ENCODE data around the gene MMEL1. TPM values are rescaled to one million over a fixed set of nuclear protein-coding genes. Genes with fewer than 3 reads are reported as not detected.

Gene MMEL1
- total RNA-seq, 1 experiment from 2014 or later = 0.46 TPM

GRCh38 chr1:2641381-2642130 is 8.7 kb upstream of the MMEL1 start:
- ATAC-seq (no peak), DNase-seq (ENCODE audit: low read depth, low spot score) (no peak)
- Histone ChIP-seq H3K27ac (ENCODE audit: low read length) (no peak overlapping the region), H3K9me3 (ENCODE audit: control insufficient read depth, insufficient read depth, low read depth, low read length) (peaks cover 5% of the 10 kb centered on the region; the same call in 1 of the 2 replicates), H3K4me3 (ENCODE audit: low read depth in 2 of 2, low read length in 2 of 2) (peak overlapping the region; percentile 79 to 80), H3K27me3 (ENCODE audit: control insufficient read depth, insufficient read depth, low read length) (no peaks in the 10 kb centered on the region), H3K4me1 (ENCODE audit: control insufficient read depth, insufficient read depth, low read length) (peaks cover 6% of the 10 kb centered on the region; the same call in 1 of the 2 replicates), H3K36me3 (ENCODE audit: control insufficient read depth, insufficient read depth, low read length) (no peaks in the 10 kb centered on the region)
- intact Hi-C loops (cut with micrococcal nuclease; ENCODE audit: unreplicated experiment) (no loop called here), in situ Hi-C loops (cut with HindIII; ENCODE audit: low pct_unique_long_range_greater_than_20kb, low sequenced_read_pairs) (no loop called here)
- TF ChIP-seq SIN3A (IDR thresholded peaks at IDR 0.05; ENCODE audit: borderline replicate concordance, insufficient read depth, low read depth, low read length) (no peak), CTCF (IDR thresholded peaks at IDR 0.05) (no peak; the same call in 1 of the 2 replicates), TCF7L2 (IDR thresholded peaks at IDR 0.05; ENCODE audit: low read depth, low read length) (no peak), POLR2AphosphoS5 (IDR thresholded peaks at IDR 0.05; ENCODE audit: low read depth, low read length) (no peak), REST (IDR thresholded peaks at IDR 0.05; ENCODE audit: insufficient read depth in 1 of 2, low read depth in 2 of 2, low read length in 1 of 2) (no peak)
- BruUV-seq (replicated peaks) = no TSS peak
- CTCF ChIA-PET = no interaction called here
- POLR2A ChIA-PET = no interaction called here

- ChIA-PET POLR2A (no interaction called here), CTCF (no interaction called here)
- peaks cover 5% of the 10 kb centered on the region; the same call in 1 of the 2 replicates for H3K9me3 ChIP-seq (ENCODE audit: control insufficient read depth, insufficient read depth, low read depth, low read length)
- no peak overlapping the region for H3K4me3 ChIP-seq (ENCODE audit: low read depth in 2 of 2, low read length in 2 of 2)
- no peaks in the 10 kb centered on the region for H3K27me3 ChIP-seq (ENCODE audit: control insufficient read depth, insufficient read depth, low read length)
- H3K36me3 ChIP-seq (ENCODE audit: control insufficient read depth, insufficient read depth, low read length) = no peaks in the 10 kb centered on the region
- intact Hi-C loops (cut with micrococcal nuclease; ENCODE audit: unreplicated experiment) (no loop called here), in situ Hi-C loops (cut with HindIII; ENCODE audit: low pct_unique_long_range_greater_than_20kb, low sequenced_read_pairs) (no loop called here)
- no TSS peak for BruUV-seq (replicated peaks)
- no peak overlapping the region for H3K27ac ChIP-seq (ENCODE audit: low read length)
- no peak for ATAC-seq
- TF ChIP-seq CTCF (IDR thresholded peaks at IDR 0.05) (no peak), SIN3A (IDR thresholded peaks at IDR 0.05; ENCODE audit: borderline replicate concordance, insufficient read depth, low read depth, low read length) (no peak), TCF7L2 (IDR thresholded peaks at IDR 0.05; ENCODE audit: low read depth, low read length) (no peak), POLR2AphosphoS5 (IDR thresholded peaks at IDR 0.05; ENCODE audit: low read depth, low read length) (no peak), REST (IDR thresholded peaks at IDR 0.05; ENCODE audit: insufficient read depth in 1 of 2, low read depth in 2 of 2, low read length in 1 of 2) (no peak)
- peaks cover 6% of the 10 kb centered on the region; the same call in 1 of the 2 replicates for H3K4me1 ChIP-seq (ENCODE audit: control insufficient read depth, insufficient read depth, low read length)
- no peak for DNase-seq (ENCODE audit: low read depth, low spot score)
Observed at GRCh38 chr1:2640626-2641025, 7.8 kb upstream of the MMEL1 start.

Data from Panc1 (cell line).